Measurements from ENCODE around the gene TRIM67. TPM values are rescaled to one million over a fixed set of nuclear protein-coding genes. Genes with fewer than 3 reads are reported as not detected.
"Not testable (repeated sequence)": the region's sequence is repeated elsewhere in the genome, so short reads cannot be mapped to it uniquely, and the experiment has no call there.

The TRIM67 gene
- total and polyA plus RNA-seq, 8 donors = 0.03 to 0.18 (median 0.15) TPM; not detected in 5

DNA sequence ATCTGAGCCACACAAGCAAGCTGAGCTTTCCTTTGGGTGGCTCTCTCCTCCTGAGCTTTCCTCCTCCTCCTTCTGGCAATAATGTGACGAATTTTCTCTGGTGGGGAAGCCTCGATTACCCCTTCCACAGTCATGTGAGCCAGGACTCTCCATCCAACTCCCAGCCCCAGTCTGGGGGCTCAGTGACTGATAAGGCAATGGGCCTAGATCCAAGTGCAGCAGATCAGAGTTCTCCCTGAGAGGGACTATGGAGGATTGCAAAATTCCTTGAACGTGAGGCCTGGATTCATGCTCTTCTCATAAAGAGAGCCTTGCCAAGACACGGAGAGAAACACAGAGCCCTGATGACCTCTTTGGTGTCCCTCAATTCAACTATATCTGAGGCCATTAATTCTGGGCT is 31.3 kb upstream of the TRIM67 start:
- Histone ChIP-seq H3K4me1 (no peaks in the 10 kb centered on the region), H3K27ac (no peak overlapping the region), H3K27me3 (no peaks in the 10 kb centered on the region), H3K4me3 (no peak overlapping the region), H3K9me3 (no peaks in the 10 kb centered on the region), H3K36me3 (no peaks in the 10 kb centered on the region)
- WGBS, 5 donors = 59 to 68% (median 62%) methylated on average over 4 of the region's 4 CpGs
- TF ChIP-seq, protein P1, sequence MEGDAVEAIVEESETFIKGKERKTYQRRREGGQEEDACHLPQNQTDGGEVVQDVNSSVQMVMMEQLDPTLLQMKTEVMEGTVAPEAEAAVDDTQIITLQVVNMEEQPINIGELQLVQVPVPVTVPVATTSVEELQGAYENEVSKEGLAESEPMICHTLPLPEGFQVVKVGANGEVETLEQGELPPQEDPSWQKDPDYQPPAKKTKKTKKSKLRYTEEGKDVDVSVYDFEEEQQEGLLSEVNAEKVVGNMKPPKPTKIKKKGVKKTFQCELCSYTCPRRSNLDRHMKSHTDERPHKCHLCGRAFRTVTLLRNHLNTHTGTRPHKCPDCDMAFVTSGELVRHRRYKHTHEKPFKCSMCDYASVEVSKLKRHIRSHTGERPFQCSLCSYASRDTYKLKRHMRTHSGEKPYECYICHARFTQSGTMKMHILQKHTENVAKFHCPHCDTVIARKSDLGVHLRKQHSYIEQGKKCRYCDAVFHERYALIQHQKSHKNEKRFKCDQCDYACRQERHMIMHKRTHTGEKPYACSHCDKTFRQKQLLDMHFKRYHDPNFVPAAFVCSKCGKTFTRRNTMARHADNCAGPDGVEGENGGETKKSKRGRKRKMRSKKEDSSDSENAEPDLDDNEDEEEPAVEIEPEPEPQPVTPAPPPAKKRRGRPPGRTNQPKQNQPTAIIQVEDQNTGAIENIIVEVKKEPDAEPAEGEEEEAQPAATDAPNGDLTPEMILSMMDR (IDR thresholded peaks at IDR 0.05) = no peak
- TF ChIP-seq POLR2A (IDR thresholded peaks at IDR 0.05) (no peak), POLR2AphosphoS5 (IDR thresholded peaks at IDR 0.05) (no peak)
- peak in 1 of 2 donors; percentile 41 for DNase-seq
- intact Hi-C loops (cut with DNase I; ENCODE audit: low total_unique reads) = no loop called here

DNA sequence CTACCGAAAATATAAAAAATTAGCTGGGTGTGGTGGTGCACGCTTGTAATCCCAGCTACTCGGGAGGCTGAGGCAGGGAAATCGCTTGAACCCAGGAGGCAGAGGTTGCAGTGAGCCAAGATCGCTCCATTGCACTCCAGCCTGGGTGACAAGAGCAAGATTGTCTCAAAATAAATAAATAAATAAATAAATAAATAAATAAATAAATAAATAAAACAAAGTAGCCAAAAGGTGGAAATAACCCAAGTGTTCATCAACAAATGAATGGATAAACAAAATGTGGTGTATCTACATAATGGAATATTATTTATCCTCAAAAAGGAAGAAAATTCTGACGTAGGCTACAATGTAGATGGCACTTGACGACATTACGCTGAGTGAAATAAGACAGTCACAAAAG is 29.3 kb upstream of the TRIM67 start:
- intact Hi-C loops (cut with DNase I; ENCODE audit: low total_unique reads); H3K4me1 ChIP-seq; H3K4me3 ChIP-seq; H3K27ac ChIP-seq; H3K27me3 ChIP-seq; H3K9me3 ChIP-seq; DNase-seq; H3K36me3 ChIP-seq: not testable (repeated sequence)
- 95 to 98% (median 96%) methylated on average over 8 of the region's 8 CpGs for WGBS, 5 donors

DNA sequence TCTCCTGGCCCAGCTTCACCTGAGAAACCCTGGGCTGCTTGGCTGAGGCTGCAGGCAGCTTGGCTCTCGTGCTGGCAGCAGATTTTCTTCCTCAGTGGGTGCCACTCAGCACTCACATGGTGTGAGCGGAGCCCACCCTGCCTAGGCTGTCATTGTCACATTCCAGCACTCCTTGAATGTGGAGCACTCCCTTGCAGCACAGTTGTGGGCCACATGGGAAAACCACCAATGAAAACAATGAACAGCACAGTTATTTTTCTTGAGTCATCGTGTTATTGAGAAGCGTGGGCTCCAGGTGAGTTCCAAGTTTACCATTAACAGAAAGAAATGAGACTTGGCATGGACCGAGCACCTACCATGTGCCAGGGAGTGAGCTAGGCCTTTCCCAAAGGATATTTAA is 27.2 kb upstream of the TRIM67 start:
- 72 to 85% (median 75%) methylated on average over 5 of the region's 5 CpGs for WGBS, 5 donors
- no peaks in the 10 kb centered on the region for H3K36me3 ChIP-seq
- no peak for TF ChIP-seq EP300 (IDR thresholded peaks at IDR 0.05)
- TF ChIP-seq, protein P1 (IDR thresholded peaks at IDR 0.05) = no peak
- no peak for TF ChIP-seq POLR2AphosphoS5 (IDR thresholded peaks at IDR 0.05)
- no peak for TF ChIP-seq POLR2A (IDR thresholded peaks at IDR 0.05)
- no peaks in the 10 kb centered on the region for H3K4me1 ChIP-seq
- H3K27ac ChIP-seq = no peak overlapping the region
- DNase-seq = no peak
- H3K9me3 ChIP-seq = no peaks in the 10 kb centered on the region
- no peaks in the 10 kb centered on the region for H3K27me3 ChIP-seq
- no peak overlapping the region for H3K4me3 ChIP-seq
- intact Hi-C loops (cut with DNase I; ENCODE audit: low total_unique reads) = no loop called here

DNA sequence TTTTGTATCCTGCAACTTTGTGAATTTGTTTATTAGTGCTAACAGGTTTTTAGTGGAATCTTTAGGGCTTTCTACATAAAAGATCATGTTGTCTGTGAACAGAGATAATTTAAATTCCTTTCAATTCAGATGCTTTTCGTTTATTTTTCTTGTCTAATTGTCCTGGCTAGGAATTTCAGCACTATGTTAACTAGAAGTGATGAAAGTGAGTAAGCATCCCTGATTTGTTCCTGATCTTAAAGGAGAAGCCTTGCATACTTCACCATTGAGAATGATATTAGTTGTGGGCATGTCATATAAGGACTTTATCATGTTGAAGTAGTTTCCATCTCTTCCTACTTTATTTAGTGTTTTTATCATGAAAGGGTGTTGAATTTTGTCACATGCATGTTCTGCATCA is 23.6 kb upstream of the TRIM67 start:
- intact Hi-C loops (cut with DNase I; ENCODE audit: low total_unique reads) = no loop called here
- Histone ChIP-seq H3K4me3 (no peak overlapping the region), H3K4me1 (no peaks in the 10 kb centered on the region), H3K36me3 (no peaks in the 10 kb centered on the region), H3K9me3 (peaks cover 0 to 6% (median 0%) of the 10 kb centered on the region in 4 donors), H3K27ac (no peak overlapping the region), H3K27me3 (peaks cover 0 to 11% (median 0%) of the 10 kb centered on the region in 3 donors)
- WGBS, 5 donors = 38 to 64% (median 56%) methylated on average over 1 of the region's 1 CpG
- DNase-seq = no peak
- TF ChIP-seq POLR2A (IDR thresholded peaks at IDR 0.05) = no peak
- no peak for TF ChIP-seq POLR2AphosphoS5 (IDR thresholded peaks at IDR 0.05)
- TF ChIP-seq, protein P1 (IDR thresholded peaks at IDR 0.05) = no peak
- TF ChIP-seq EP300 (IDR thresholded peaks at IDR 0.05) = no peak

DNA sequence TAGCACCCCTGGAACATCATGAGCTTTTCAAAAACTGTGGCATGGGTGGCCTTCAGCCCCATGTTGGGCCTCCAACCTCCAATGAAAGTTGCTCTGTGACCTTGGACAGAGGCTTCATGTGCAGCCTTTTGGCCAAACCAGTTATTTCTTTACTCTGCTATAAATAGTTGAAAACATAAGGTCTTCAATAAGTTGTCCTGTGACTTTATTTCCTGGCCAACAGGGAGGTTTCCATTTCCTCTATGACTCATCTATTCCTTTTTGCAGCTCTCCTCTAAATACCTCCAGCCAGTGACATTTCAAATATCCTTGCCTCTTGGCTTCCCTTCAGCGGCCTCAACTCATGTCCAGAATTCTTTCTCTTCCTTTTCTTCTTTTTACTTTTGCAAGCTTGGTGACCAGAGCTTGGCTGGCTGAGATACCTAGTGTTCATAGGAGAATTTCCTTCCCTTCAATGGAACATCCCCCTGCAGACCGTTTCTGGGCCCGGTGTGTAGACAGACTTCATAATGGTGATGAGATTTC is 22.7 kb upstream of the TRIM67 start:
- H3K4me1 ChIP-seq = no peaks in the 10 kb centered on the region
- no peaks in the 10 kb centered on the region for H3K36me3 ChIP-seq
- peak in 1 of 2 donors; percentile 44 for DNase-seq
- intact Hi-C loops (cut with DNase I; ENCODE audit: low total_unique reads) = no loop called here
- H3K9me3 ChIP-seq = peaks cover 0 to 11% (median 3%) of the 10 kb centered on the region in 4 donors
- H3K27me3 ChIP-seq = peaks cover 0 to 11% (median 0%) of the 10 kb centered on the region in 3 donors
- no peak overlapping the region for H3K4me3 ChIP-seq
- 58 to 84% (median 66%) methylated on average over 3 of the region's 3 CpGs for WGBS, 5 donors
- TF ChIP-seq EP300 (IDR thresholded peaks at IDR 0.05) = no peak
- TF ChIP-seq POLR2A (IDR thresholded peaks at IDR 0.05) = no peak
- TF ChIP-seq POLR2AphosphoS5 (IDR thresholded peaks at IDR 0.05) = no peak
- TF ChIP-seq, protein P1 (IDR thresholded peaks at IDR 0.05) = no peak
- no peak overlapping the region for H3K27ac ChIP-seq

Data from stomach (tissue), 9 donors.